GM23248 (cell line): ENCODE measurements around the gene SEC24D.

ENCODE experiments used
- EZH2 ChIP-seq: fragments of 200-600 bp; sonication (generic); IDR thresholded peaks from 2 replicates; pipeline ENCODE4 v1.6.1; 2018; ENCODE audit warnings: antibody characterized with exemption, mild to moderate bottlenecking; ENCODE audit not compliant: insufficient read depth, poor library complexity, severe bottlenecking
- EZH2phosphoT487 ChIP-seq: fragments of 200-600 bp; sonication (generic); IDR thresholded peaks from 2 replicates; pipeline ENCODE4 v1.6.1; 2018; ENCODE audit warnings: antibody characterized with exemption, moderate library complexity, mild to moderate bottlenecking, low read depth; ENCODE audit not compliant: insufficient read depth

DNA sequence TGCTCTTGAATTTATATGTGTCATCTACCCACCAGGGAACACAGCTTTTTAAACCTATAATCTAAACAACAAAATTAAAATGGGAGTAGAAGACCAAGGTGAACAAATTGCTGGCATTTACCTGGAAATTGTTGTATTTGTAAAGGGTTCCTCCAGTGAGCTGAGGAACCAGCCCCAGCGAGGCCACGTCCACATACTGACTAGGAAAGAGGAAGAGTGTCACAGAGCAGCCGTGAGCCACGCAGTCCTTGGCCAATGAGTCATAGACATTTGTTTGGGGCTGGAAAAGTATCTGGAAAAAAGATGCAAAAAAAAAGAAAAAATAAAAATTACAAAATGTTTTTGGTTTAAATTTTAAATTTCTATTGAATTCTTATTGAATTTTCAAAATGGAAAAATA, 92.1 kb downstream of the SEC24D start:
- TF ChIP-seq EZH2phosphoT487 (no peak), EZH2 (no peak)
